ENCODE data around the gene AREG.

The AREG gene

GRCh38 chr4:74433043-74433442, 11.9 kb upstream of the AREG start:
- Histone ChIP-seq H3K9ac (ENCODE audit: low read length in 2 of 2) (no peak overlapping the region), H3K9me3 (ENCODE audit: control insufficient read depth in 2 of 2, low read length in 2 of 2) (no peaks in the 10 kb centered on the region), H3K27me3 (ENCODE audit: control insufficient read depth in 1 of 2, insufficient read depth in 2 of 2, low read length in 2 of 2) (no peaks in the 10 kb centered on the region), H3K4me3 (ENCODE audit: low read length in 2 of 2) (no peak overlapping the region), H3K4me1 (ENCODE audit: control insufficient read depth, insufficient read depth, low read length) (no peaks in the 10 kb centered on the region), H3K36me3 (ENCODE audit: control insufficient read depth in 2 of 2, insufficient read depth in 2 of 2, low read length in 2 of 2) (no peaks in the 10 kb centered on the region), H3K27ac (ENCODE audit: low read length) (no peak overlapping the region)

- Histone ChIP-seq H3K9ac (ENCODE audit: low read length in 2 of 2) (no peak overlapping the region), H3K9me3 (ENCODE audit: control insufficient read depth in 2 of 2, low read length in 2 of 2) (no peaks in the 10 kb centered on the region)
Measured at GRCh38 chr4:74433541-74434172, 11.3 kb upstream of the AREG start.

GRCh38 chr4:74435296-74435695, 9.6 kb upstream of the AREG start:
- Histone ChIP-seq H3K27ac (ENCODE audit: low read length) (no peak overlapping the region), H3K36me3 (ENCODE audit: control insufficient read depth in 2 of 2, insufficient read depth in 2 of 2, low read length in 2 of 2) (no peaks in the 10 kb centered on the region), H3K9me3 (ENCODE audit: control insufficient read depth in 2 of 2, low read length in 2 of 2) (no peaks in the 10 kb centered on the region), H3K9ac (ENCODE audit: low read length in 2 of 2) (no peak overlapping the region), H3K27me3 (ENCODE audit: control insufficient read depth in 1 of 2, insufficient read depth in 2 of 2, low read length in 2 of 2) (no peaks in the 10 kb centered on the region), H3K4me3 (ENCODE audit: low read length in 2 of 2) (no peak overlapping the region), H3K4me1 (ENCODE audit: control insufficient read depth, insufficient read depth, low read length) (no peaks in the 10 kb centered on the region)

More at GRCh38 chr4:74433541-74434172, 11.3 kb upstream of the AREG start:
- Histone ChIP-seq H3K4me3 (ENCODE audit: low read length in 2 of 2) (no peak overlapping the region), H3K36me3 (ENCODE audit: control insufficient read depth in 2 of 2, insufficient read depth in 2 of 2, low read length in 2 of 2) (no peaks in the 10 kb centered on the region), H3K4me1 (ENCODE audit: control insufficient read depth, insufficient read depth, low read length) (no peaks in the 10 kb centered on the region), H3K27me3 (ENCODE audit: control insufficient read depth in 1 of 2, insufficient read depth in 2 of 2, low read length in 2 of 2) (no peaks in the 10 kb centered on the region), H3K27ac (ENCODE audit: low read length) (no peak overlapping the region)

DNA sequence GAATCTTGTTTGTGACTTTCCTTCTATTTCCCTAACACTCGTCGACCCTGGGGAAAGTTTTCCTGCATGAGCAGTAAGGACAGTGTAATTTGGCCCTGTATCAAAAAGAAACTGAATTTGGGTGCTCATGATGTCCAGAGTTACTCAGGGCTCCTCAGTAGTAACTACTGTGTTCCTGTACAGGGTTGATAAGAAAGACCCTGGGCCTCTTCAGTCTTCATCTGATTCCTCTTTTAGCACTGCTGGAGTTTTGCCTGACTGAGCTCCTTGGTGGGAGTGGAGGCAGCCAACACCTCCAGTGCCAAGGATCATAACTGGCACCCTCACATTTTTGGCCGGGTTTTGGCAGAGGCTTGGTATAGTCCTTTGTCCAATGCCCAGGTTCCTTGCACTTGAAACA, 7.1 kb upstream of the AREG start:
- no peaks in the 10 kb centered on the region for H3K27me3 ChIP-seq (ENCODE audit: control insufficient read depth in 1 of 2, insufficient read depth in 2 of 2, low read length in 2 of 2)
- H3K36me3 ChIP-seq (ENCODE audit: control insufficient read depth in 2 of 2, insufficient read depth in 2 of 2, low read length in 2 of 2), result no peaks in the 10 kb centered on the region
- no peak overlapping the region for H3K9ac ChIP-seq (ENCODE audit: low read length in 2 of 2)
- no peak overlapping the region for H3K27ac ChIP-seq (ENCODE audit: low read length)
- no peaks in the 10 kb centered on the region for H3K4me1 ChIP-seq (ENCODE audit: control insufficient read depth, insufficient read depth, low read length)
- H3K9me3 ChIP-seq (ENCODE audit: control insufficient read depth in 2 of 2, low read length in 2 of 2), result no peaks in the 10 kb centered on the region
- H3K4me3 ChIP-seq (ENCODE audit: low read length in 2 of 2), result no peak overlapping the region

- H3K36me3 ChIP-seq (ENCODE audit: control insufficient read depth in 2 of 2, insufficient read depth in 2 of 2, low read length in 2 of 2), result no peaks in the 10 kb centered on the region
- no peak overlapping the region for H3K27ac ChIP-seq (ENCODE audit: low read length)
- H3K27me3 ChIP-seq (ENCODE audit: control insufficient read depth in 1 of 2, insufficient read depth in 2 of 2, low read length in 2 of 2), result no peaks in the 10 kb centered on the region
- H3K4me1 ChIP-seq (ENCODE audit: control insufficient read depth, insufficient read depth, low read length), result no peaks in the 10 kb centered on the region
- H3K4me3 ChIP-seq (ENCODE audit: low read length in 2 of 2), result no peak overlapping the region
- no peaks in the 10 kb centered on the region for H3K9me3 ChIP-seq (ENCODE audit: control insufficient read depth in 2 of 2, low read length in 2 of 2)
- no peak overlapping the region for H3K9ac ChIP-seq (ENCODE audit: low read length in 2 of 2)
Measured at GRCh38 chr4:74438661-74439060, 6.3 kb upstream of the AREG start.

- H3K27me3 ChIP-seq (ENCODE audit: control insufficient read depth in 1 of 2, insufficient read depth in 2 of 2, low read length in 2 of 2), result no peaks in the 10 kb centered on the region
- H3K27ac ChIP-seq (ENCODE audit: low read length), result no peak overlapping the region
- peaks cover 5% of the 10 kb centered on the region for H3K4me1 ChIP-seq (ENCODE audit: control insufficient read depth, insufficient read depth, low read length)
- no peak overlapping the region for H3K9ac ChIP-seq (ENCODE audit: low read length in 2 of 2)
- no peaks in the 10 kb centered on the region for H3K9me3 ChIP-seq (ENCODE audit: control insufficient read depth in 2 of 2, low read length in 2 of 2)
- H3K4me3 ChIP-seq (ENCODE audit: low read length in 2 of 2), result no peak overlapping the region
- no peaks in the 10 kb centered on the region for H3K36me3 ChIP-seq (ENCODE audit: control insufficient read depth in 2 of 2, insufficient read depth in 2 of 2, low read length in 2 of 2)
Measured at GRCh38 chr4:74439952-74440351, 5.0 kb upstream of the AREG start.

DNA sequence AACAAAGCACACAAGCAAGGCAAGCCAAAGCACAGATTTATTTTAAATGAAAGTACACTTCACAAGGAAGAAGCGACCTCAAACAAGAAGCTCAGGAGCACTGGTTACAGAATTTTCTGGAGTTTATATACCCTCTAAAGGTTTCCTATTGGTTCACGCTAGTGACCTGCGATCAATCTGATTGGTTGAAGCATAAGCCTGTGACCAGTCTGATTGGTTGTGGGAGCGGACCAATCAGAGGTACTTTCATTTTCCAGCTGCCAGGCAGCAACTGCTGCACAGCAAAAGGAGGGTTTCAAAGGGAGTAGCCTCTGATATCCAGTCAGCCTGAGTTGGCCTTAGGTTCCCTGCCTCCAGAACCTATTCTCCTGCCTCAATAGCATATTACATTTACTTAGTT, 4.6 kb upstream of the AREG start:
- H3K4me3 ChIP-seq (ENCODE audit: low read length in 2 of 2), result no peak overlapping the region
- no peaks in the 10 kb centered on the region for H3K27me3 ChIP-seq (ENCODE audit: control insufficient read depth in 1 of 2, insufficient read depth in 2 of 2, low read length in 2 of 2)
- H3K9me3 ChIP-seq (ENCODE audit: control insufficient read depth in 2 of 2, low read length in 2 of 2), result no peaks in the 10 kb centered on the region
- no peaks in the 10 kb centered on the region for H3K36me3 ChIP-seq (ENCODE audit: control insufficient read depth in 2 of 2, insufficient read depth in 2 of 2, low read length in 2 of 2)
- peaks cover 6% of the 10 kb centered on the region for H3K4me1 ChIP-seq (ENCODE audit: control insufficient read depth, insufficient read depth, low read length)
- no peak overlapping the region for H3K27ac ChIP-seq (ENCODE audit: low read length)
- no peak overlapping the region for H3K9ac ChIP-seq (ENCODE audit: low read length in 2 of 2)

DNA sequence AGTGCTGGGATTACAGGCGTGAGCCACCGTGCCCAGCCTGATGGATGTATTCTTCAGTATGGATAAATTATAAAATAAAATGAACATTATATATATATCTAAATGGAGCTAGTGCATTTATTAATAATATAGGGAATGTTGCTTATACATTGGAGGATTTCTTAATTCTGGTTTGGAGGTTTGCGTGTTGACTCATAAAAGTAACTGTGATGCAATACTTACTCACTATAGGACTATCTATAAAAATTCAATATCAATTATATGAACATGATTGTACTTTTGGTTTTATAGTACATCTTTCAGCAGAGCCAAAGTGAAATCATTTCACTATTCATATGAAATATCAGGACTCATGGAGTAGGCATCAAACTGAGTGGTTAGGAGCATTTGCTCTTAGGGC, 3.2 kb upstream of the AREG start:
- Histone ChIP-seq H3K27me3 (ENCODE audit: control insufficient read depth in 1 of 2, insufficient read depth in 2 of 2, low read length in 2 of 2) (no peaks in the 10 kb centered on the region), H3K9ac (ENCODE audit: low read length in 2 of 2) (no peak overlapping the region), H3K4me3 (ENCODE audit: low read length in 2 of 2) (no peak overlapping the region), H3K4me1 (ENCODE audit: control insufficient read depth, insufficient read depth, low read length) (peaks cover 6% of the 10 kb centered on the region), H3K27ac (ENCODE audit: low read length) (no peak overlapping the region), H3K36me3 (ENCODE audit: control insufficient read depth in 2 of 2, insufficient read depth in 2 of 2, low read length in 2 of 2) (no peaks in the 10 kb centered on the region), H3K9me3 (ENCODE audit: control insufficient read depth in 2 of 2, low read length in 2 of 2) (no peaks in the 10 kb centered on the region)

DNA sequence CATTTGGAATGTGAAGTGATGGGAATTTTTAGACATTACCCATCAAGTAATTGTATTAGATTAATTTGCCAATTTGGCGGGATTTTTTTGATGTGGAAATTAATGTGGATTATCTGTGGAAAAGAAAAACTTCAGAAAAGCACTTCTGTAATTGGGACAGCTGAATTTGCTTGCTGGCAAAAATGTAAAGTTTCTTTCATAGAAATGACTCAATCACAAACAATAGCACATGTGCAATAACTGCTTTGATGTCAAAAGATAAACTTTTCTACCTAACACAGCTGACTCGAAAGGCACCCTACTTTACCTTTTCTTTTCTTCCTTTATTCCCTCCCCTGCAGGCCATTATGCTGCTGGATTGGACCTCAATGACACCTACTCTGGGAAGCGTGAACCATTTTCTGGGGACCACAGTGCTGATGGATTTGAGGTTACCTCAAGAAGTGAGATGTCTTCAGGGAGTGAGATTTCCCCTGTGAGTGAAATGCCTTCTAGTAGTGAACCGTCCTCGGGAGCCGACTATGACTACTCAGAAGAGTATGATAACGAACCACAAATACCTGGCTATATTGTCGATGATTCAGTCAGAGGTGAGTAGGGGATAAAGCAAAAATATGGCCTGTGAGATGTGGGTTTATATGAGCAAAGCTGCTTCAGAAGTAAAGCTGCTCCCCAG, 1.4 kb downstream of the AREG start:
- H3K4me3 ChIP-seq (ENCODE audit: low read length in 2 of 2), result no peak overlapping the region
- peaks cover 6% of the 10 kb centered on the region for H3K4me1 ChIP-seq (ENCODE audit: control insufficient read depth, insufficient read depth, low read length)
- no peaks in the 10 kb centered on the region for H3K27me3 ChIP-seq (ENCODE audit: control insufficient read depth in 1 of 2, insufficient read depth in 2 of 2, low read length in 2 of 2)
- H3K9ac ChIP-seq (ENCODE audit: low read length in 2 of 2), result no peak overlapping the region
- H3K9me3 ChIP-seq (ENCODE audit: control insufficient read depth in 2 of 2, low read length in 2 of 2), result no peaks in the 10 kb centered on the region
- H3K27ac ChIP-seq (ENCODE audit: low read length), result no peak overlapping the region
- no peaks in the 10 kb centered on the region for H3K36me3 ChIP-seq (ENCODE audit: control insufficient read depth in 2 of 2, insufficient read depth in 2 of 2, low read length in 2 of 2)

- no peak overlapping the region for H3K9ac ChIP-seq (ENCODE audit: low read length in 2 of 2)
- H3K4me3 ChIP-seq (ENCODE audit: low read length in 2 of 2), result no peak overlapping the region
- peaks cover 6% of the 10 kb centered on the region for H3K4me1 ChIP-seq (ENCODE audit: control insufficient read depth, insufficient read depth, low read length)
- H3K36me3 ChIP-seq (ENCODE audit: control insufficient read depth in 2 of 2, insufficient read depth in 2 of 2, low read length in 2 of 2), result no peaks in the 10 kb centered on the region
- no peaks in the 10 kb centered on the region for H3K9me3 ChIP-seq (ENCODE audit: control insufficient read depth in 2 of 2, low read length in 2 of 2)
- no peak overlapping the region for H3K27ac ChIP-seq (ENCODE audit: low read length)
- H3K27me3 ChIP-seq (ENCODE audit: control insufficient read depth in 1 of 2, insufficient read depth in 2 of 2, low read length in 2 of 2), result no peaks in the 10 kb centered on the region
Measured at GRCh38 chr4:74446896-74447295, 2.0 kb downstream of the AREG start.

GRCh38 chr4:74447636-74448233, 2.8 kb downstream of the AREG start:
- H3K4me3 ChIP-seq (ENCODE audit: low read length in 2 of 2), result no peak overlapping the region
- no peaks in the 10 kb centered on the region for H3K9me3 ChIP-seq (ENCODE audit: control insufficient read depth in 2 of 2, low read length in 2 of 2)
- no peaks in the 10 kb centered on the region for H3K36me3 ChIP-seq (ENCODE audit: control insufficient read depth in 2 of 2, insufficient read depth in 2 of 2, low read length in 2 of 2)
- no peak overlapping the region for H3K27ac ChIP-seq (ENCODE audit: low read length)
- no peaks in the 10 kb centered on the region for H3K27me3 ChIP-seq (ENCODE audit: control insufficient read depth in 1 of 2, insufficient read depth in 2 of 2, low read length in 2 of 2)
- H3K4me1 ChIP-seq (ENCODE audit: control insufficient read depth, insufficient read depth, low read length), result peaks cover 6% of the 10 kb centered on the region
- H3K9ac ChIP-seq (ENCODE audit: low read length in 2 of 2), result no peak overlapping the region

Measured in stomach smooth muscle (tissue), 2 donors.